Neural progenitor cell (in vitro differentiated cells): ENCODE data around the gene CEL. TPM values are rescaled to one million over a fixed set of nuclear protein-coding genes. Genes with fewer than 3 reads are reported as not detected.

Experiments used
- DNase-seq: peaks from one replicate; pipeline ENCODE4 v3.0.0-alpha.2; 2016; ENCODE audit warnings: low spot score
- H2AFZ ChIP-seq: fragments of 200-600 bp; sonication (generic); replicated peaks from 2 replicates; pipeline ENCODE4 v1.6.1; 2016; ENCODE audit warnings: antibody characterized with exemption
- H3F3A ChIP-seq: fragments of 200-600 bp; sonication (generic); 2 replicates; pipeline ENCODE4 v1.6.1; 2016; ENCODE audit warnings: antibody characterized with exemption, low read depth
- H3K27ac ChIP-seq: fragments of 200-600 bp; sonication (generic); 2 replicates; pipeline ENCODE4 v1.5.1; 2016; ENCODE audit warnings: mild to moderate bottlenecking
- H3K27me3 ChIP-seq: fragments of 200-600 bp; sonication (generic); 2 replicates; pipeline ENCODE4 v1.6.1; 2016; ENCODE audit warnings: mild to moderate bottlenecking, moderate library complexity
- H3K36me3 ChIP-seq: fragments of 200-600 bp; sonication (generic); 2 replicates; pipeline ENCODE4 v1.5.1; 2016
- H3K4me1 ChIP-seq: fragments of 200-600 bp; sonication (generic); 2 replicates; pipeline ENCODE4 v1.6.1; 2016; ENCODE audit warnings: mixed run types
- H3K4me2 ChIP-seq: fragments of 200-600 bp; sonication (generic); 2 replicates; pipeline ENCODE4 v1.6.1; 2016
- H3K4me3 ChIP-seq: fragments of 200-600 bp; sonication (generic); 2 replicates; pipeline ENCODE4 v1.5.1; 2016
- H3K79me2 ChIP-seq: fragments of 200-600 bp; sonication (generic); 2 replicates; pipeline ENCODE4 v1.6.1; 2016; ENCODE audit warnings: low read depth
- H3K9ac ChIP-seq: fragments of 200-600 bp; sonication (generic); 2 replicates; pipeline ENCODE4 v1.6.1; 2016
- H3K9me3 ChIP-seq: fragments of 200-600 bp; sonication (generic); 2 replicates; pipeline ENCODE4 v1.5.1; 2016; ENCODE audit warnings: low read depth
- H4K20me1 ChIP-seq: fragments of 200-600 bp; sonication (generic); 2 replicates; pipeline ENCODE4 v1.6.1; 2016; ENCODE audit warnings: low read depth
- H3K27ac Mint-ChIP-seq: 3 replicates; pipeline ENCODE4 v1.8.0; 2021; ENCODE audit warnings: mixed read lengths
- H3K27me3 Mint-ChIP-seq: 2 replicates; pipeline ENCODE4 v1.8.0; 2022; ENCODE audit warnings: low read depth, mild to moderate bottlenecking, inconsistent platforms, moderate library complexity, mixed read lengths; ENCODE audit not compliant: insufficient read depth
- H3K36me3 Mint-ChIP-seq: 3 replicates; pipeline ENCODE4 v1.8.0; 2021; ENCODE audit warnings: mixed read lengths
- H3K4me1 Mint-ChIP-seq: 3 replicates; pipeline ENCODE4 v1.8.0; 2021; ENCODE audit warnings: mixed read lengths
- H3K4me3 Mint-ChIP-seq: 3 replicates; pipeline ENCODE4 v1.8.0; 2021; ENCODE audit warnings: mild to moderate bottlenecking, moderate library complexity, mixed read lengths
- H3K9me3 Mint-ChIP-seq: 3 replicates; pipeline ENCODE4 v1.8.0; 2020; ENCODE audit warnings: mixed read lengths
- EZH2 ChIP-seq: fragments of 200-600 bp; sonication (generic); IDR thresholded peaks from 2 replicates; pipeline ENCODE4 v1.6.1; 2017; ENCODE audit warnings: antibody characterized with exemption, mild to moderate bottlenecking, moderate library complexity
- EZH2phosphoT487 ChIP-seq: fragments of 200-600 bp; sonication (generic); IDR thresholded peaks from 2 replicates; pipeline ENCODE4 v1.6.1; 2017; ENCODE audit warnings: antibody characterized with exemption
- total RNA-seq: library from RNA; depleted of rRNA; stranded (reverse); fragments of >200 nt; gene quantifications from 2 replicates; pipeline ENCODE4 v1.2.3, GENCODE V29; 2015; ENCODE audit warnings: low replicate concordance
- TF ChIP-seq, protein P1 (sequence below): fragments of 200-600 bp; sonication (generic); IDR thresholded peaks from 2 replicates; pipeline ENCODE4 v1.5.1; 2017; ENCODE audit warnings: antibody characterized with exemption, mild to moderate bottlenecking

CEL gene
- total RNA-seq, 1 donor from 2014 or later: 1.0 TPM

- no peak overlapping the region for H3K9ac ChIP-seq
- peaks cover 11% of the 10 kb centered on the region for H3K27me3 Mint-ChIP-seq
- H3K27ac Mint-ChIP-seq: no peak overlapping the region
- no peak overlapping the region for H2AFZ ChIP-seq
- no peaks in the 10 kb centered on the region for H3K9me3 Mint-ChIP-seq
- no peaks in the 10 kb centered on the region for H3K9me3 ChIP-seq
- peaks cover 38% of the 10 kb centered on the region for H3K4me1 ChIP-seq
- no peak overlapping the region for H3K4me2 ChIP-seq
- peaks cover 51% of the 10 kb centered on the region for H3K4me1 Mint-ChIP-seq
- TF ChIP-seq, protein P1, sequence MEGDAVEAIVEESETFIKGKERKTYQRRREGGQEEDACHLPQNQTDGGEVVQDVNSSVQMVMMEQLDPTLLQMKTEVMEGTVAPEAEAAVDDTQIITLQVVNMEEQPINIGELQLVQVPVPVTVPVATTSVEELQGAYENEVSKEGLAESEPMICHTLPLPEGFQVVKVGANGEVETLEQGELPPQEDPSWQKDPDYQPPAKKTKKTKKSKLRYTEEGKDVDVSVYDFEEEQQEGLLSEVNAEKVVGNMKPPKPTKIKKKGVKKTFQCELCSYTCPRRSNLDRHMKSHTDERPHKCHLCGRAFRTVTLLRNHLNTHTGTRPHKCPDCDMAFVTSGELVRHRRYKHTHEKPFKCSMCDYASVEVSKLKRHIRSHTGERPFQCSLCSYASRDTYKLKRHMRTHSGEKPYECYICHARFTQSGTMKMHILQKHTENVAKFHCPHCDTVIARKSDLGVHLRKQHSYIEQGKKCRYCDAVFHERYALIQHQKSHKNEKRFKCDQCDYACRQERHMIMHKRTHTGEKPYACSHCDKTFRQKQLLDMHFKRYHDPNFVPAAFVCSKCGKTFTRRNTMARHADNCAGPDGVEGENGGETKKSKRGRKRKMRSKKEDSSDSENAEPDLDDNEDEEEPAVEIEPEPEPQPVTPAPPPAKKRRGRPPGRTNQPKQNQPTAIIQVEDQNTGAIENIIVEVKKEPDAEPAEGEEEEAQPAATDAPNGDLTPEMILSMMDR: no peak
- TF ChIP-seq EZH2: no peak
- TF ChIP-seq EZH2phosphoT487: no peak
- peaks cover 31% of the 10 kb centered on the region for H3F3A ChIP-seq
- H3K4me3 ChIP-seq: no peak overlapping the region
- H4K20me1 ChIP-seq: peaks cover 96% of the 10 kb centered on the region
- H3K4me3 Mint-ChIP-seq: no peak overlapping the region
- peaks cover 30% of the 10 kb centered on the region for H3K79me2 ChIP-seq
- no peaks in the 10 kb centered on the region for H3K27me3 ChIP-seq
- no peaks in the 10 kb centered on the region for H3K36me3 Mint-ChIP-seq
- DNase-seq: no peak
- no peaks in the 10 kb centered on the region for H3K36me3 ChIP-seq
- no peak overlapping the region for H3K27ac ChIP-seq
These were observed 56.4 kb downstream of the CEL start for GRCh38 chr9:133118179-133118520.

DNA sequence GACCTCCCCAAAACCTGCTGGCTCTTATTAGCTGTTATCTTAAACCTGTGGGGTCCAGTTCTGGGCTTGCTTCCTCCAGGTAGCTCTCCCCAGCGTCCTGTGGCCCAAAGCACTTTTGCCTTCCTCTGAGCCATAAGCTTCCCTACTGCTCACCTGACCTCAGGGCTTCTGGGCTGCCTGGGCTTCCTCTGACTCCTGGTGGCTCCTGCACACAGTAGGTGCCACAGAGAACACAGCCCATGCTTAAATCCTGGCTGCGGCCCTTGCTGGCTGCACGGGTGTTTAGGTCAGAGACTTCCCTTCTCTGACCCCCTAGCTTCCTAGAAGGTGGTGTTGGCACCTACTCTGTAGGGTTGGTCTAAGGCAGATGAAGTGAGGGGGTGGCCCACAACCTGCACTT lies 56.8 kb downstream of the CEL start:
- H4K20me1 ChIP-seq: peaks cover 96% of the 10 kb centered on the region
- peaks cover 52% of the 10 kb centered on the region for H3K4me1 Mint-ChIP-seq
- no peak overlapping the region for H3K27ac ChIP-seq
- H3K36me3 Mint-ChIP-seq: no peaks in the 10 kb centered on the region
- H3K27me3 Mint-ChIP-seq: peaks cover 11% of the 10 kb centered on the region
- DNase-seq: no peak
- H3K9me3 ChIP-seq: no peaks in the 10 kb centered on the region
- peak overlapping the region; percentile 89 for H3K27ac Mint-ChIP-seq
- no peaks in the 10 kb centered on the region for H3K27me3 ChIP-seq
- no peak overlapping the region for H3K4me3 ChIP-seq
- H3F3A ChIP-seq: peaks cover 35% of the 10 kb centered on the region
- peaks cover 37% of the 10 kb centered on the region for H3K4me1 ChIP-seq
- H3K4me2 ChIP-seq: peak overlapping the region; percentile 100
- TF ChIP-seq EZH2 (no peak), EZH2phosphoT487 (no peak)
- TF ChIP-seq, protein P1: no peak
- no peaks in the 10 kb centered on the region for H3K9me3 Mint-ChIP-seq
- H3K4me3 Mint-ChIP-seq: peak overlapping the region; percentile 68
- H3K36me3 ChIP-seq: no peaks in the 10 kb centered on the region
- H3K9ac ChIP-seq: no peak overlapping the region
- no peak overlapping the region for H2AFZ ChIP-seq
- H3K79me2 ChIP-seq: peaks cover 30% of the 10 kb centered on the region

GRCh38 chr9:133119103-133119845 lies 57.5 kb downstream of the CEL start:
- TF ChIP-seq EZH2phosphoT487 (no peak), EZH2 (no peak)
- TF ChIP-seq, protein P1: no peak
- peak overlapping the region; percentile 93 for H3K4me3 ChIP-seq
- peaks cover 38% of the 10 kb centered on the region for H3F3A ChIP-seq
- no peaks in the 10 kb centered on the region for H3K36me3 ChIP-seq
- peak; percentile 64 for DNase-seq
- H3K27me3 ChIP-seq: no peaks in the 10 kb centered on the region
- H3K9me3 ChIP-seq: no peaks in the 10 kb centered on the region
- H2AFZ ChIP-seq: no peak overlapping the region
- H3K36me3 Mint-ChIP-seq: no peaks in the 10 kb centered on the region
- H3K27me3 Mint-ChIP-seq: peaks cover 9% of the 10 kb centered on the region
- peak overlapping the region; percentile 89 for H3K27ac Mint-ChIP-seq
- H3K79me2 ChIP-seq: peaks cover 30% of the 10 kb centered on the region
- peak overlapping the region; percentile 100 for H3K4me2 ChIP-seq
- peak overlapping the region; percentile 84 for H3K4me3 Mint-ChIP-seq
- peaks cover 30% of the 10 kb centered on the region for H3K4me1 ChIP-seq
- no peak overlapping the region for H3K9ac ChIP-seq
- peaks cover 94% of the 10 kb centered on the region for H4K20me1 ChIP-seq
- no peaks in the 10 kb centered on the region for H3K9me3 Mint-ChIP-seq
- no peak overlapping the region for H3K27ac ChIP-seq
- peaks cover 56% of the 10 kb centered on the region for H3K4me1 Mint-ChIP-seq
